CD4-positive, alpha-beta T cell treated with Interferon alpha-2 for 1 hour (primary cell): ENCODE measurements around the gene RAB13.

Experiments
- DNase-seq, 2 donors: peaks; one replicate each; pipeline ENCODE4 v3.0.0-alpha.2; 2020 to 2022

The RAB13 gene

DNA sequence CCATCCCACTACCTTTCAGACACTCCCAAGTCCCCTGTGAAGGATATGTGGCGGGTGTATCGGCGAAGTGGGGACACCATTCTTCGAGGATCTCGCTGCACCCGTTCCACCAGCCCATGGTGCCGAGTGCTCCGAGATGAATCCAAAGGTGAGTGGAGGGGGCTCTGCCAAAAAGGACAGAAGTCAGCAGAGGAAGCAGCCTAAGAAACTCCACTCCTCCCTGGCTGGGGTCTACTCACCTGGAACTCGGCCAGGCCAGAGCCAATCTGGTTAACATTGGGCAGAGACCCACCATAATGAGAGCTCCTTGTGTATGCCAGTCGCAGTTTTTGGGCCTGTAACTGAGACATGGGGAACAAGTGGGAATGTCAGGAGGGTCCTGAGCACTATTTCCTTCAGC, 31.3 kb downstream of the RAB13 start:
- no peak for DNase-seq

DNA sequence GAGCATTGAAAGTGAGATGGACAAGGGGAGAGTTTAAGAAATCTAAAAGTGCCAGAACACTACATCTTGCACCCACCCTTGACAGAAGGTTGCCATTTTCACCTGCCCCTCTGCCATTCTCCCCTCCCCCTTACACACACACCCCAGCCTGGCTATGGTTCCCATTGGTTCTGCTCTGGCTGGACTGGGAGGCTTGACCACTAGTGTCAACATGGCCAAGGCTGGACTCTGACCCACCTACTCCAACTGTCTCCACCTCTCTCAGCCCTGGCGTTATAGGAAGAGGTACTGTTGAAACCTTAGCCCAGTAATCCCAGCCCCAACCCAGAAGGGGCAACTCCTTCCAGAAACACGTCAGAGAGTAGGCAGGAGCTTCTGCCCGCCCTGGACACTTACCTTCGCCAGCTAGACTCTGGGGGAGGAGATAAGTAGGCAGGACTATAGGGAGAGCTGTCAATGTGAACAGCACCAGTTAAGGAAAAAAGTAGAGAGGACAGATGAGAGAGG, 32.2 kb downstream of the RAB13 start:
- no peak for DNase-seq

DNA sequence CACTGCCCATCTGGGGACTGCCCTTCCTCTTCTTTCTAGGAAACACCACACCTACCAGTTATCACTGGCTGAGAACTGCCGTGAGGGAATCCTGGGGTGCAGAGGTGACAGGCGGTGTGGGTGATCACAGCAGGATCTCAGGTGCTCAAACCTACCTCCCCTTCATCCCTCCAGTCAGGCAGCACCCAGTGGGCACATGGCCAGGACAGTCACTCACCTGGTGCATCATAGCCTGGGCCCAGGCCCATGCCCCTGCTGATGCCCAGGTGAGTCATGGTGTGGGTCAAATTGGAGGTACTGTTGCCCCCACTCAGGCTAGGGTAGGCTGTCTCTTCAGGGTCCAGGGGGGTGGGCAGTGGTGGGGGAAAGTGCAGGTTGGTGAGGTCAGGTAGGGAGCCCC, 34.3 kb downstream of the RAB13 start:
- DNase-seq = no peak

DNA sequence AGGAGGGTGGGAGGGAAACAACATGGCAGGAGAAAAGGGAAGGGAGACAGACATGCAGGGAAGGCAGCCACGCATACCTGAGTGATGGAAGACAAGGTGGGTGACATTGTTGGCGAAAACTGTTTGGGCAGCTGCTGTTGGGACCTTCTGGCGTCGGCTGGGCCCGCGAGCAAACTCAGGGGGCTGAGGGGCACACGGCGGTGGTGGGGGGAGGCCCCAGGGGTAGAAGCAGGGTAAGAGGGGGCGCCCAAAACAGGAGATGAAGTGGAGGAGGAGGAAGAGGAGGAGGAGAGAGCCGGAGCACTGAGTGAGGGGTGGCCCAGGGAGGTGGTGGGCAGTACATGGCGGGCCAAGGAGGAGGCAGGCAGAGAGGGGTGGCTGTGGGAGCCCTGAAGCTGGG, 35.0 kb downstream of the RAB13 start:
- DNase-seq = no peak

DNA sequence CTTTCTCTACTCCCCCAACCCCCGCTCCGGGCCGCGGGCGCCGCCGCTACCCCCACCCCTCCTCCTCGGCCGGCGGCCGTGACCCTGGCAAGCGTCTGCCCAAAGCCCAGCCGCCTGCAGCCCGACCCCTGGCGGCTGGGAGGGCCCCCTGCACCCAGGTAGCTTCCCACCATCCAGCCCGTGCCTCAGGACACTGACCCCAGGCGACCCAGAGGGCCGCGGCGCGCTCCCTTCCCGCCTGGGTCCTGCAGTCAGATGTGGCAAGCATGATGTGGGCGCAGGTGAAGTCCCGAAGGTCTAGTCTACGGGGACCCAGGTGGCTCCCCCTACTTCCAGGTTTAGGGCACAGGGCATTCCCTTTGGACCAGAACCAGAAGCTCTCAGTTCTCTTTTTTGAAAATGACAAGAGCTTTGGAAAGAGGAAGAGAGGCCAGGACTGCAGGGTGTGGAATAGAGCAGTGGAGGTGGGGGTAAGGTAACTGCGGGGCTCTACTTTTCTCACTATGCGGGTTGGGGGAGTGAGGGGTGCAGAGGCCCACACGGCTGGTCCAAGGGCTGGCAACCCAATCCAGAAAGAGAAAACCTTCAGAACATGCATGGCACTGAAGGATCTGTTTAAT, 39.4 kb downstream of the RAB13 start, which contains the start of gene DENND4B:
Gene DENND4B, minus strand, starts transcription at position 97 of the 620 bp plus-strand sequence. CDS start 2,344 bp downstream, outside the sequence.
- peak; percentile 79 to 83 for DNase-seq

GRCh38 chr1:153945795-153946621, 40.1 kb downstream of the RAB13 start:
- peak; percentile 86 to 93 for DNase-seq

DNA sequence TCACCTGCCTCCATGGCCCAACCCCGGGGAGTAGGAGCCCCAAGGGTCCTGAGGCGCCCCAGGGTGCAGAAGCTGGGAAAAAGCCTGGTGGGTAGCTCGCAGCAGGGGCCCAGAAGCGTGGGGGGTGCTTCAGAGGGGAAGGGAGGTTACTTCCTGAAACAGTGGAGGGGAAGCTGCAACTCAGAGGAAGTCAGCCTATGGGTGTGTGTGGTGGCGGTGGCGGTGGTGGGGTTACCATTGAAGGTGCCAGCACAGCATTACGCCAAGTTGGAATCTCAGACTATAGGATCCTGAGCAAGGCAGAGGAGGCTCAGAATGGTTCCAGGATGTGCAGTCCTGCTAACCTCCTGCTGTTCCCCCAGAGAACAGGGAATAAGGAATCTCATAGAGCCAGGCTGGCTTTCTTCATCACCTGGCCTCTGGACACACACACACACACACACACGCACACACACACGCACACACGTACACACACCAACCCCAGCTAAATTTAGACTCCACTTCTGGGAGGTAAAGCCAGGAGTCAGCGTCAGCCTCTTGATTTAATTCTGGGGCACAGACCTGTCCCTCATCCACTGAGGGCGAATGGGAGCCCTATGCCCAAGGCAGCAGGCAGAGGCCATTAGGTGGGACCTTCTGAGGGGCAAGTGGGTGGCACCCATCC, 40.9 kb downstream of the RAB13 start:
- peak; percentile 88 for DNase-seq

- DNase-seq = no peak
Observed at GRCh38 chr1:153944827-153945117, 41.4 kb downstream of the RAB13 start.

DNA sequence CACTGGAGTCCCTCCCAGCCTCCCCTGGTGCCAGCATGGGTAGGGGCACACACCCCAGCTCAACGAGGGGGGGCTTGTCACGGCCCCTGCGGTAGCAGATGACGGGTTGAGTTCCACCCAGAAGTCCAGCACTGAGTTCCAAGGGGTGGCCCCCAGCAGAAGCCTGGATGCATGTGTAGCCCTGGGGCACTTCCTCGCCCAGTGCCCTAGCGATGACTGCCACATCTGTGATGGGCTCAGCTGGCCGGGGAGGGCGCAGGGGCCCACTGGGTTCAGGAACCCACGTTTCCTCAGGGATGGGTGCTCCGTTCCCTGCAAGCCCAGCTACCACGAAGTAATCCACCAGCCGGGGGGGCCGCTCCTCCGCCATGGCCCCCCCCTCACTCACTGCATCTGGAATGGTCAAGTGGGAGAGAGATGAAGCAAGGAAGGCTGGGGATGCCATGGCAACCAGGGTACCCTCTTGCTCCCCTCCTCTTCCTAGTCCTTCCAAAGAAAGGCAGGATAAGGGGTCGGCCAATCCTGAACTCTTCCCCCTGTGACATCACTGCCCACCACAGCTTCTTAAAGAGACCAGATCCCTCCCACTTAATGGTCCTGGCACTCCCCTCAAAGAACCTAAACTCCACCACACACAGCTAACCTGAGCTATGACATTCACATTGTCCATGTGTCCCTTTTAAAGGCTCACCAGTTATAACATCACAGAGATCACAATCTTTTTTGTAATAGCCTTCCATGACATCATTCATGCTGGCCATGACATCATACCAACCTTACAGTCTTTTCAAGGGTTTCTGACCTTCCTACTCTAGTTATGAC, 41.9 kb downstream of the RAB13 start:
- DNase-seq = peak; percentile 34 to 54

DNA sequence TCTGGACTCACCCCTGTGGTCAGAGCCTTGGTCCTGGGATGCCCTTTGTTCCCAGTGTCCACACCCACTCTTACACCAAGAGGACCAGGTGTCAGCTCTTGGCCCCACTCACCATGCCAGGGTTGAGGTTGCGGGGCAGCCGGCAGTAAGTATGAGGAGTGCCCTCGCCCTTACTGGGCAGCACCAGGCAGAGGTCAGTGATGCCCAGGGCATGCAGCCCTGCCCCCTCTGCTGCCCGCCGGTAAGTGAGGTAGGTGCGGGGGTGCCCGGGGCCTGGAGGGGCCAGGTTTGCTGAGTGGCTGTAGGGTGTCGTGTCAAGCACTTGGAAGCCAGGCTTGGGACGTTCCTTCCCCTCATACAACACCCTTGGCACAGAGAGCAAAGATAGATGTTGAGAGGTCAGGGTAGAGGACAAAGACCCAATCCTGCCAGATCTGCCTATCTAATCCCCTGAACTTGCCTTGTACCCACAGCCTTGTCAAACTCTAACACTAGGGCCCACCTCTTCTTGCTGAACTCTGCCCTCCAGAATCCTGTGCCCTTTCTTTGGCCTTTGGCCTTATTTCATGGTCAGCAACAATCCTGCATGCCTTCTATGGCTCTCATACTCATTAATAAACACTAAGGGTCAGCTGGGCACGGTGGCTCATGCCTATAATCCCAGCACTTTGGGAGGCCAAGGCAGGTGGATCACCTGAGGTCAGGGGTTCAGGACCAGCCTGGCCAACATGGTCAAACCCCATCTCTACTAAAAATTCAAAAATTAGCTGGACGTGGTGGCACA, 43.2 kb downstream of the RAB13 start:
- no peak for DNase-seq

DNA sequence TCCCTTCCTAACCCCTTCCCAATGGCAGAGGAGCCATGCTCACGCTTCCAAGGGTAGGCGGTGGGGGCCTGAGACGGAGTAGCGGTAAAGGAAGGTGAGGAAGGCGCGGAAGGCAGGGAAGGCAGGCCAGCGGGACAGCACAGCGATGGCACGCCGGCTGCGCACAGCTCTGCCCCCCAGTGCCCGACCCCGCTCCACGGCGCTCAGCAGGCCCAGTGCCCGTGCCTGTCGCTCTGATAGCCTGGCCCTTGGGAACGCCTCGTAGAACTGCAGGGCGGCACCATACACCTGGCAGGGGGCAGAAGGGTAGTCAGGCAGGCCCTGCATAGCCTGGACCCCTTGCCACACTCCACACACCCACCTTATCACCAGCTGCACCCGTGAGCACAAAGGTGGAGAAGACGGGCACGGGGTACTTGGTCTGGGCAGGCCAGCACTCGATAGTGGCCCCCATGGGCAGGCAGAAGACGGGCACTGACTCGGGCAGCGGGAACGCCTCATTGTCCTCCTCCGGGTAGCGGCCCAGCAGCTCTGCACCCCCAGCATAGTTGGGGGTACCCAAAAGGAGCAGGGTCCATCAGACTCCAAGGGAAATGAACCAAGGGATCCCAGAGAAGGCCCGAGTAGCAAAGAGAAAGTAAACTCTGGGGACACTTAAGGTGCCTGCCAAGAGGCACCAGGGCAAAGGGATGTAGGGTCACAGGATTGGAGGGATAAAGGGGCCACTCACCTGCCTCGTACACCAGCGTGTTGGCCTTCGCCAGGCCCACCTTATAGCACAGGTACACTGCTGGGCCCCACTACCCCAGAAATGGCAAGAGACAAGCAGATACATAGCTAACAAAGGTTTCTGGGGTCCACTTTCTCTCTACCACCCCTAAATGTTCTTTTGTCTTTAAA, 44.1 kb downstream of the RAB13 start:
- no peak for DNase-seq

DNA sequence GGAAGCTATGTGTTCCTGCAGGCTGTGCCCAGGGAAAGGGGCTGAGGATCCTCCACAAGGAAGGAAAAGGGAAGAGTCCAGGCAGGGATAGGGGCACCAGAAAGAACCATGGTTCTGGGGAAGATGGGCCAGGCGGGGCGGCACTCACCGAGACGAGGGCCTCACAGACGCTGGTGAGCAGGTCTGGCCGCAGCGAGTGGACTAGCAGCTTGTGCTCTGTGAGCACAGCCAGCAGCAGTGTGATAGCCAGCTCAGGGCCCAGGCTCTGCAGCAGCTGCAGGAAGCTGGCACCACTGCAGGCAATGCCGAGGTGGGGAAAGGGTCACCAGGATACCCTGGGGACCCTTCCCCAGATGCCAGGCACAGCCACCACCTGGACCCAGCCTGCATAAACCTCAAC, 45.4 kb downstream of the RAB13 start:
- DNase-seq = no peak

GRCh38 chr1:153939476-153939875, 46.7 kb downstream of the RAB13 start:
- no peak for DNase-seq

DNA sequence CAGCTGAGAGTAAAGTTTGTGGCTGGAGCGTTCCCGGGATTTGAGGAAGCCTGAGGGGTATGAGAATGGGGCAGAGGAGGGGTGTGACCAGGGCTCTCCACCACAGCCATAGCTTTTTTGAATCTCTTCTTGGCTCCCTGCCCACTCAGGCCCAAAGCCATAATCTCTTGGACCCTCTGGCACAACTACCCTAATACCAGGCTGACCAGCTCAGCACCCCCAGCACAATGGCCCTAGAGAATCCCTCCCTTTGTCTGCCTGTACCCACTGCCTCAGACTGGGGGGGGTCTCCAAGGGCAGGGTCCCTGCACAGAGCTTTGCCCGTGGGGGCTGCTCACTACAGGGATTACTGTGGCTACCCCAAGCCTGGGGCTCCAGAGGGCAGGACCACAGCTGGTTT, 47.1 kb downstream of the RAB13 start:
- no peak for DNase-seq

DNA sequence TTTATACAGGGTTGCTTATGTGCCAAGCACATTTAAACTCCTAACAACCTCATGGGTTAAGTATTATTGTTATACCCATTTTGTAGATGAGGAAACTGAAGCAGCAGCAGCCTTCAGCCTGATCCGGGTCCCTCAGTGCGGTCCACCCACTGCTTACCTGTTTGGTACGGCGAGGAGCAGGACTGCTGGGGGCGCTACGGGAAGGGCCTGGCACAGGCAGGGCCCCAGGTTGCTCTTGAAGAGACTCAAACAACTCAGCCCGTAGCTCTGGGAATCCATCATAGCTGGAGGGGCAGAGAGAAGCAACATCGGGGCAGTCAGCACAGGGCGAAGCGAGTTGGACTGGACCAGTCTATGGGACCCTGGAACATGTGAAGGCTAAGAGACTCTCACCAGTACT, 48.8 kb downstream of the RAB13 start:
- DNase-seq = no peak

DNA sequence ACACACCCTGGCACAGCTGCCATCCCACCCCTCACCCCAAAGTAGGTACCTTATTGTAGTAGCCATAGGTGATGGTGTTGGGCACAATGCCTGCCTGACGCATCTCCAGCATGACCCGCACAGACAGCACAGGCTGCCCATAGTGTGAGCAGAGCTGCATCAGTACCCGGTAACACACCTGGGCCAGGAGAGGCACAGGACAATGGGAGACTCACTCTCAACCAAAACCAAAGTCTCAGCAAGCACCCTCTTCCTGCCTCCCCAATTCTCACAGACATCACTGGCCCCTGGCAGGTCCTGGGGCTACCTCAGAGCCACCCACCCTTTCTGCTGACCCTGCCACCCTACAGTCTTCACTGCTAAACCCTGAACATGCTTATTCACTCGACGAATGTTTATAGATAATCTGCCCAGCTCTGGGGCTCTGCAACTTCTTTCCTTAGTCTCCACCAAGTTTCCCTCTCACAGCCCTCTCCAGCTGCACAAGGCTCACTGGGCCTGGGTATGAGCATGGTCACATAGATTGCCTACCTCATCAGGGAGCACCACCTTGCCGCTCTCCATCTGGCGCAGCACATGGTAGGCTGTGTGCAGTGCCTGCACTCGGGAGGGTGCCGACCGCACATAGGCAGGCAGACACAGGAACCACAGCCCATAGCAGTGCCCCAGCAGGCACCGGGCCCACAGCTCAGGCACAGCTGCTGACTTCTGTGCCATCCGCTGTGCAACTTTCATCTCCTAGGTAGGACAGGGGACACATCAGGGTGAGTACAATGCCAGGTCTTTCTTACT, 49.9 kb downstream of the RAB13 start:
- no peak for DNase-seq

GRCh38 chr1:153934746-153935145, 51.4 kb downstream of the RAB13 start:
- DNase-seq = no peak

DNA sequence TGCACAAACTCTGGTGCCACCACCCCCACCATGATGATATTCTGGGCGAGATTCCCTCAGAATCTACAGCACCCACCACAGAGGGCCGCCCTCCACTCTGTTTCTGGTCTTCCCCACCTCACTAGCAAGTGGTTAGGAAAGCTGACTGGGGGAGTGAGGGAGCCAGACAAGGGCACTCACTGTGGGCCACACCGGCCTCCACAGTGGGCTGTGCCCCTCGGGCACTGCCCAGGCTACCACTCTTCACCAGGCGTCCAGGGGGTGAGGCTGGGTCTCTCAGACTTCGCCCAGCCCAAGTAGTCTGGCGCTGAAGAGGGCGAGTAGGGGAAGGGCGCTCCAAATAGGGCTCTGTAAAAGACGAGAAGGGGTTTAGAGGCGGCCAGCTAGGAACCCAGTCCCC, 52.2 kb downstream of the RAB13 start:
- DNase-seq = no peak

- no peak for DNase-seq
Observed at GRCh38 chr1:153933430-153933829, 52.7 kb downstream of the RAB13 start.
